ENCODE data around the gene C6orf47. TPM values are rescaled to one million over a fixed set of nuclear protein-coding genes. Genes with fewer than 3 reads are reported as not detected.

C6orf47 gene
- total and polyA plus RNA-seq, 7 donors, result 22.2 to 32.6 (median 25.0) TPM

GRCh38 chr6:31614684-31615578 lies 45.6 kb downstream of the C6orf47 start, which contains the start of gene AIF1:
TSS of gene AIF1 (plus strand) at chr6:31615234. CDS start at chr6:31615330, 96 bp downstream.
- H3K9me3 ChIP-seq, result no peaks in the 10 kb centered on the region
- WGBS, 2 donors, result 49 to 55% methylated on average over 6 of the region's 6 CpGs
- H3K27ac ChIP-seq, result peak within 1 kb of the TSS; percentile 14 to 36 (median 24)
- no peak for TF ChIP-seq POLR2A (IDR thresholded peaks at IDR 0.05)
- no peak for TF ChIP-seq POLR2AphosphoS5 (IDR thresholded peaks at IDR 0.05)
- TF ChIP-seq EP300 (IDR thresholded peaks at IDR 0.05), result no peak
- TF ChIP-seq, protein P1, sequence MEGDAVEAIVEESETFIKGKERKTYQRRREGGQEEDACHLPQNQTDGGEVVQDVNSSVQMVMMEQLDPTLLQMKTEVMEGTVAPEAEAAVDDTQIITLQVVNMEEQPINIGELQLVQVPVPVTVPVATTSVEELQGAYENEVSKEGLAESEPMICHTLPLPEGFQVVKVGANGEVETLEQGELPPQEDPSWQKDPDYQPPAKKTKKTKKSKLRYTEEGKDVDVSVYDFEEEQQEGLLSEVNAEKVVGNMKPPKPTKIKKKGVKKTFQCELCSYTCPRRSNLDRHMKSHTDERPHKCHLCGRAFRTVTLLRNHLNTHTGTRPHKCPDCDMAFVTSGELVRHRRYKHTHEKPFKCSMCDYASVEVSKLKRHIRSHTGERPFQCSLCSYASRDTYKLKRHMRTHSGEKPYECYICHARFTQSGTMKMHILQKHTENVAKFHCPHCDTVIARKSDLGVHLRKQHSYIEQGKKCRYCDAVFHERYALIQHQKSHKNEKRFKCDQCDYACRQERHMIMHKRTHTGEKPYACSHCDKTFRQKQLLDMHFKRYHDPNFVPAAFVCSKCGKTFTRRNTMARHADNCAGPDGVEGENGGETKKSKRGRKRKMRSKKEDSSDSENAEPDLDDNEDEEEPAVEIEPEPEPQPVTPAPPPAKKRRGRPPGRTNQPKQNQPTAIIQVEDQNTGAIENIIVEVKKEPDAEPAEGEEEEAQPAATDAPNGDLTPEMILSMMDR (IDR thresholded peaks at IDR 0.05), result no peak
- peaks cover 2 to 6% (median 4%) of the 10 kb centered on the region in 4 donors for H3K4me1 ChIP-seq
- intact Hi-C loops (cut with DNase I), result no loop called here
- no peaks in the 10 kb centered on the region for H3K36me3 ChIP-seq
- peak within 1 kb of the TSS in 3 of 4 donors; percentile 2 to 29 (median 9) for H3K4me3 ChIP-seq
- no peak for DNase-seq
- no peaks in the 10 kb centered on the region for H3K27me3 ChIP-seq

- H3K27me3 ChIP-seq, result no peaks in the 10 kb centered on the region
- no peaks in the 10 kb centered on the region for H3K36me3 ChIP-seq
- 69 to 70% methylated on average over 8 of the region's 8 CpGs for WGBS, 2 donors
- TF ChIP-seq, protein P1 (IDR thresholded peaks at IDR 0.05), result no peak
- TF ChIP-seq POLR2AphosphoS5 (IDR thresholded peaks at IDR 0.05) (no peak), POLR2A (IDR thresholded peaks at IDR 0.05) (no peak), EP300 (IDR thresholded peaks at IDR 0.05) (no peak)
- no peak for DNase-seq
- peaks cover 0 to under 1% (median under 1%) of the 10 kb centered on the region in 4 donors for H3K4me1 ChIP-seq
- no peak overlapping the region for H3K4me3 ChIP-seq
- no peak overlapping the region for H3K27ac ChIP-seq
- intact Hi-C loops (cut with DNase I), result no loop called here
- H3K9me3 ChIP-seq, result no peaks in the 10 kb centered on the region
Measured at GRCh38 chr6:31614075-31614619, 46.4 kb downstream of the C6orf47 start.

- no peak overlapping the region for H3K27ac ChIP-seq
- no peak overlapping the region for H3K4me3 ChIP-seq
- no peak for TF ChIP-seq POLR2A (IDR thresholded peaks at IDR 0.05)
- TF ChIP-seq EP300 (IDR thresholded peaks at IDR 0.05), result no peak
- TF ChIP-seq, protein P1 (IDR thresholded peaks at IDR 0.05), result no peak
- TF ChIP-seq POLR2AphosphoS5 (IDR thresholded peaks at IDR 0.05), result no peak
- 89 to 94% methylated on average over 4 of the region's 4 CpGs for WGBS, 2 donors
- intact Hi-C loops (cut with DNase I), result no loop called here
- no peaks in the 10 kb centered on the region for H3K27me3 ChIP-seq
- no peaks in the 10 kb centered on the region for H3K4me1 ChIP-seq
- no peak for DNase-seq
- H3K36me3 ChIP-seq, result no peaks in the 10 kb centered on the region
- H3K9me3 ChIP-seq, result no peaks in the 10 kb centered on the region
Measured at GRCh38 chr6:31610968-31611367, 49.6 kb downstream of the C6orf47 start.

- no peak for TF ChIP-seq POLR2A (IDR thresholded peaks at IDR 0.05)
- TF ChIP-seq, protein P1 (IDR thresholded peaks at IDR 0.05), result no peak
- no peaks in the 10 kb centered on the region for H3K27me3 ChIP-seq
- intact Hi-C loops (cut with DNase I), result no loop called here
- 68 to 75% methylated on average over 8 of the region's 8 CpGs for WGBS, 2 donors
- no peaks in the 10 kb centered on the region for H3K9me3 ChIP-seq
- H3K36me3 ChIP-seq, result no peaks in the 10 kb centered on the region
- H3K27ac ChIP-seq, result no peak overlapping the region
- no peak for DNase-seq
- no peaks in the 10 kb centered on the region for H3K4me1 ChIP-seq
- no peak overlapping the region for H3K4me3 ChIP-seq
Measured at GRCh38 chr6:31609519-31610406, 50.8 kb downstream of the C6orf47 start.

Small RNA genes lying within 50 kb of the gene (small RNA-seq; reads per million reads assigned to genes)
- gene MIR4646 (0 reads per million in 3 donors), gene MIR6832 (0 reads per million in 3 donors), gene RF00019 (0 reads per million in 3 donors), gene SNORA38 (1.5 to 4.7 (median 3.4) reads per million in 3 donors), gene UQCRHP1 (0 reads per million in 3 donors)

Other genes with a start within 250 kb of the C6orf47 start
Only the 30 nearest of the 37 such genes appear.
- gene MCCD1, start 131.8 kb downstream of the C6orf47 start, total RNA-seq, result not detected
- gene MCCD1, start 131.8 kb downstream of the C6orf47 start, polyA plus RNA-seq, result not detected
- gene DDX39B, start 118.8 kb downstream of the C6orf47 start, total RNA-seq, result 100 to 1,000 TPM; 211 to 301 (median 239) TPM
- 100 to 1,000 TPM; 130 to 293 (median 153) TPM for gene DDX39B, start 118.8 kb downstream of the C6orf47 start, polyA plus RNA-seq
- 1 to 10 TPM; 2.8 to 9.1 (median 5.0) TPM for gene ATP6V1G2, start 114.2 kb downstream of the C6orf47 start, total RNA-seq
- 1 to 10 TPM in 1 of 3 donors, not detected in 2; 3.0 TPM for gene ATP6V1G2, start 114.2 kb downstream of the C6orf47 start, polyA plus RNA-seq
- 10 to 100 TPM; 32.5 to 55.1 (median 36.3) TPM for gene NFKBIL1, start 113.2 kb downstream of the C6orf47 start, total RNA-seq
- 10 to 100 TPM; 18.0 to 31.3 (median 25.2) TPM for gene NFKBIL1, start 113.2 kb downstream of the C6orf47 start, polyA plus RNA-seq
- not detected for gene LTA, start 88.5 kb downstream of the C6orf47 start, total RNA-seq
- gene LTA, start 88.5 kb downstream of the C6orf47 start, polyA plus RNA-seq, result 1 to 10 TPM in 1 of 3 donors, not detected in 2; 3.6 TPM
- under 1 TPM in 1 of 4 donors, not detected in 3; 0.33 TPM for gene TNF, start 85.2 kb downstream of the C6orf47 start, total RNA-seq
- gene TNF, start 85.2 kb downstream of the C6orf47 start, polyA plus RNA-seq, result 1 to 10 TPM in 1 of 3 donors, under 1 TPM in 2; 0.60 to 2.6 (median 0.92) TPM
- 1 to 10 TPM in 1 of 4 donors, under 1 TPM in 2, not detected in 1; 0.66 to 1.9 (median 0.68) TPM for gene LTB, start 78.4 kb downstream of the C6orf47 start, total RNA-seq
- gene LTB, start 78.4 kb downstream of the C6orf47 start, polyA plus RNA-seq, result 10 to 100 TPM in 1 of 3 donors, 1 to 10 TPM in 1, not detected in 1; 2.5 to 90.8 TPM
- gene LST1, start 74.5 kb downstream of the C6orf47 start, total RNA-seq, result 10 to 100 TPM in 2 of 4 donors, 1 to 10 TPM in 2; 1.7 to 19.8 (median 10.2) TPM
- 10 to 100 TPM; 17.0 to 34.2 (median 24.7) TPM for gene LST1, start 74.5 kb downstream of the C6orf47 start, polyA plus RNA-seq
- not detected for gene NCR3, start 67.8 kb downstream of the C6orf47 start, total RNA-seq
- 1 to 10 TPM in 1 of 3 donors, under 1 TPM in 1, not detected in 1; 0.92 to 3.4 TPM for gene NCR3, start 67.8 kb downstream of the C6orf47 start, polyA plus RNA-seq
- 10 to 100 TPM; 12.5 to 59.6 (median 36.9) TPM for gene AIF1, start 45.5 kb downstream of the C6orf47 start, total RNA-seq
- gene AIF1, start 45.5 kb downstream of the C6orf47 start, polyA plus RNA-seq, result 100 to 1,000 TPM in 2 of 3 donors, 10 to 100 TPM in 1; 61.8 to 133 (median 114) TPM
- 10 to 100 TPM; 42.1 to 90.8 (median 54.2) TPM for gene PRRC2A, start 40.1 kb downstream of the C6orf47 start, total RNA-seq
- 100 to 1,000 TPM in 1 of 3 donors, 10 to 100 TPM in 2; 28.8 to 109 (median 32.1) TPM for gene PRRC2A, start 40.1 kb downstream of the C6orf47 start, polyA plus RNA-seq
- gene BAG6, start 8.1 kb downstream of the C6orf47 start, total RNA-seq, result 100 to 1,000 TPM; 119 to 218 (median 144) TPM
- gene BAG6, start 8.1 kb downstream of the C6orf47 start, polyA plus RNA-seq, result 100 to 1,000 TPM in 2 of 3 donors, 10 to 100 TPM in 1; 99.7 to 231 (median 133) TPM
- gene APOM, start 4.9 kb downstream of the C6orf47 start, total RNA-seq, result 1 to 10 TPM in 3 of 4 donors, not detected in 1; 3.3 to 7.2 (median 3.6) TPM
- 1 to 10 TPM; 2.3 to 3.6 (median 3.6) TPM for gene APOM, start 4.9 kb downstream of the C6orf47 start, polyA plus RNA-seq
- 10 to 100 TPM; 17.2 to 29.6 (median 26.4) TPM for gene GPANK1, start 4.2 kb upstream of the C6orf47 start, total RNA-seq
- gene GPANK1, start 4.2 kb upstream of the C6orf47 start, polyA plus RNA-seq, result 10 to 100 TPM; 15.3 to 22.8 (median 18.3) TPM
- 100 to 1,000 TPM; 188 to 227 (median 209) TPM for gene CSNK2B, start 5.3 kb upstream of the C6orf47 start, total RNA-seq
- gene CSNK2B, start 5.3 kb upstream of the C6orf47 start, polyA plus RNA-seq, result 100 to 1,000 TPM; 198 to 232 (median 206) TPM
- 1 to 10 TPM; 2.8 to 10.0 (median 6.5) TPM for gene LY6G5B, start 9.2 kb upstream of the C6orf47 start, total RNA-seq
- gene LY6G5B, start 9.2 kb upstream of the C6orf47 start, polyA plus RNA-seq, result 1 to 10 TPM in 1 of 3 donors, under 1 TPM in 1, not detected in 1; 0.60 to 9.1 TPM
- gene LY6G5C, start 20.3 kb upstream of the C6orf47 start, total RNA-seq, result 1 to 10 TPM in 1 of 4 donors, under 1 TPM in 2, not detected in 1; 0.68 to 1.1 (median 0.99) TPM
- gene LY6G5C, start 20.3 kb upstream of the C6orf47 start, polyA plus RNA-seq, result 1 to 10 TPM; 1.8 to 3.2 (median 2.7) TPM
- 10 to 100 TPM; 37.8 to 63.4 (median 51.6) TPM for gene ABHD16A, start 42.5 kb upstream of the C6orf47 start, total RNA-seq
- 10 to 100 TPM; 16.9 to 52.0 (median 17.4) TPM for gene ABHD16A, start 42.5 kb upstream of the C6orf47 start, polyA plus RNA-seq
- gene LY6G6F, start 46.1 kb upstream of the C6orf47 start, total RNA-seq, result not detected
- not detected for gene LY6G6F, start 46.1 kb upstream of the C6orf47 start, polyA plus RNA-seq
- 10 to 100 TPM in 1 of 4 donors, 1 to 10 TPM in 2, not detected in 1; 2.9 to 21.2 (median 6.4) TPM for gene LY6G6D, start 54.6 kb upstream of the C6orf47 start, total RNA-seq
- gene LY6G6D, start 54.6 kb upstream of the C6orf47 start, polyA plus RNA-seq, result 1 to 10 TPM in 1 of 3 donors, under 1 TPM in 1, not detected in 1; 0.31 to 8.4 TPM
- gene LY6G6C, start 61.0 kb upstream of the C6orf47 start, total RNA-seq, result not detected
- 1 to 10 TPM in 2 of 3 donors, under 1 TPM in 1; 0.07 to 1.2 (median 1.2) TPM for gene LY6G6C, start 61.0 kb upstream of the C6orf47 start, polyA plus RNA-seq
- not detected for gene MPIG6B, start 62.6 kb upstream of the C6orf47 start, total RNA-seq
- under 1 TPM in 1 of 3 donors, not detected in 2; 0.13 TPM for gene MPIG6B, start 62.6 kb upstream of the C6orf47 start, polyA plus RNA-seq
- 100 to 1,000 TPM in 2 of 4 donors, 10 to 100 TPM in 2; 86.7 to 146 (median 107) TPM for gene DDAH2, start 68.5 kb upstream of the C6orf47 start, total RNA-seq
- gene DDAH2, start 68.5 kb upstream of the C6orf47 start, polyA plus RNA-seq, result 100 to 1,000 TPM; 137 to 340 (median 213) TPM
- gene CLIC1, start 75.8 kb upstream of the C6orf47 start, total RNA-seq, result 100 to 1,000 TPM; 172 to 251 (median 214) TPM
- gene CLIC1, start 75.8 kb upstream of the C6orf47 start, polyA plus RNA-seq, result 100 to 1,000 TPM; 623 to 668 (median 634) TPM
- 10 to 100 TPM in 1 of 4 donors, 1 to 10 TPM in 3; 4.2 to 23.5 (median 5.7) TPM for gene MSH5, start 79.2 kb upstream of the C6orf47 start, total RNA-seq
- gene MSH5, start 79.2 kb upstream of the C6orf47 start, polyA plus RNA-seq, result 10 to 100 TPM in 1 of 3 donors, 1 to 10 TPM in 1, not detected in 1; 1.6 to 18.7 TPM
- 1 to 10 TPM in 3 of 4 donors, not detected in 1; 1.8 to 6.5 (median 4.2) TPM for gene SAPCD1, start 101.9 kb upstream of the C6orf47 start, total RNA-seq
- 1 to 10 TPM in 2 of 3 donors, not detected in 1; 1.2 to 8.7 TPM for gene SAPCD1, start 101.9 kb upstream of the C6orf47 start, polyA plus RNA-seq
- 1 to 10 TPM in 1 of 4 donors, under 1 TPM in 2, not detected in 1; 0.14 to 3.9 (median 0.71) TPM for gene VWA7, start 116.5 kb upstream of the C6orf47 start, total RNA-seq
- 1 to 10 TPM; 2.8 to 6.0 (median 3.6) TPM for gene VWA7, start 116.5 kb upstream of the C6orf47 start, polyA plus RNA-seq
- gene VARS1, start 135.0 kb upstream of the C6orf47 start, total RNA-seq, result 10 to 100 TPM; 16.0 to 36.2 (median 27.7) TPM
- gene VARS1, start 135.0 kb upstream of the C6orf47 start, polyA plus RNA-seq, result 10 to 100 TPM in 1 of 3 donors, 1 to 10 TPM in 2; 6.0 to 50.9 (median 6.0) TPM
- gene LSM2, start 146.2 kb upstream of the C6orf47 start, total RNA-seq, result 10 to 100 TPM; 29.6 to 53.5 (median 48.1) TPM
- 10 to 100 TPM; 28.4 to 94.7 (median 49.9) TPM for gene LSM2, start 146.2 kb upstream of the C6orf47 start, polyA plus RNA-seq
- gene HSPA1L, start 154.5 kb upstream of the C6orf47 start, total RNA-seq, result 1 to 10 TPM; 1.1 to 2.3 (median 1.8) TPM
- 1 to 10 TPM in 1 of 3 donors, under 1 TPM in 2; 0.23 to 1.2 (median 0.60) TPM for gene HSPA1L, start 154.5 kb upstream of the C6orf47 start, polyA plus RNA-seq

Measured in sigmoid colon (tissue), 7 donors.